Measurements from ENCODE around the gene MOGAT2.

The MOGAT2 gene

DNA sequence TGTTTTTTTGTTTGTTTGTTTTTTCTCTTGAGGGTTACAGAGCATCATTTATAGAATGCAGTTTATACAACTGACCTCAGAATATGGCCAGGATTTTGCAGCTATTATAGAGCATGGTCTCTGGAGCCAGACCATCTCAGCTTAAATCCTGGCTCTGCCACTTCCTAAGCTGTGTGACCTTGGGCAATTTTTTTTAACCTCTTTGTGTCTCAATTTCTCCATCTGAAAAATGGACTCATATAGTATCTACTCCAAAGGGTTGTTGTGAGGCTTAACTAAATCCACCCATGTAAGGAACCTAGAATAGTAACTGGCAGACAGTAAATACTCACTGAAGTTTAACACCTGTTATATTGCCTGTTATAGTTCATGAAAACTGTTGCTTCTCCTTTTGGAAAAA, 42.6 kb downstream of the MOGAT2 start:
- DNase-seq, result no peak

DNA sequence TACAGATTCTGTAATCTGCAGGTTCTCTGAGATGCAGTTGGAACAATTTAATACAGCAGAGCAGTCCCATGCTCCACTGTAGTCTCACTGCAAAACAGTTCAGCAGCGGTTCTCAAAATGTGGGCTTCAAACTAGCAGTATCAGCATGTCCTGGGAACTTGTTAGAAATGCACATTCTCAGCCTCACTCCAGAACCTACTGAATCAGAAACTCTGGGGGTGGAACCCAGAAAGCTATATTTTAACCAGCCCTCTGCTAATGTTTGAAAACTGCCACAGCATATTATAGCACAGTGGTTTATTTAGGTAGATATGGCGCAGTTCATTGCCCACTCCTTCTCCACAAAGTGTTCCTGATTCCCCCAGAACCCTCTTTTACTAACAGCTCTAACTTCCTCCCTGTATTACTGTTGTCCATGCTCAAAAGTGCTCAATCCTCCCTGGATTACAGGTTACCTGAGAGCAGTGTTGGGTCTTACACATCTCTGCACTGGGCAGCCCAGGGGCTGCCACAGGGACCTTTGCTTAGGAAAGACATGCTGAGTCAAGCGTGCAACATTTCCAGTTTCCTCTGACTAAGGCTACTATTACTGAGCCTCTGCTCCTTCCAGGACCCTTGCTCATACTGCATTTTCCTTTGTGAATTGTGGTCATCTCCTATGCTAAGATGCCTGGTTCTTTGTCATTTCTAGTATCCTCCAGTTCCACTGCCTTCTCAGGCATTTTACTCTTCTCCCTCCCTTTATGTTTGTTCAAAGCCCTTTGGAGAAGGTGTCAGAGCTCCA, 43.3 kb downstream of the MOGAT2 start:
- DNase-seq, result no peak

DNA sequence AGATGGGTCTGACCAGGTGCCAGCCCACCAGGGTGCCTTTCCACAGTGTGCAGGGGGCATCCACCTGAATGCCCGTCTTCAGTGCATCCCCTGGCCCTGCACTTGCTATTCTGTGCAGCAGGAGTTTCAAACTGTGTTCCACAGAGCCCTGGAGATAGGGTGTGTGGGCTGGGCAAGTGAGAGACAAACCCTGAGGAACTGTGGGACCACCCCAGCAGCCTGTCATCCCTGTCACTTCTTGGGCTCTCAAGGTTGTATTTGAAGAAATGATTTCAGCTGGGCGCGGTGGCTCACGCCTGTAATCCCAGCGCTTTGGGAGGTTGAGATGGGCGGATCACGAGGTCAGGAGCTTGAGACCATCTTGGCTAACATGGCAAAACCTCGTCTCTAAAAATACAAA, 44.5 kb downstream of the MOGAT2 start:
- DNase-seq, result no peak

DNA sequence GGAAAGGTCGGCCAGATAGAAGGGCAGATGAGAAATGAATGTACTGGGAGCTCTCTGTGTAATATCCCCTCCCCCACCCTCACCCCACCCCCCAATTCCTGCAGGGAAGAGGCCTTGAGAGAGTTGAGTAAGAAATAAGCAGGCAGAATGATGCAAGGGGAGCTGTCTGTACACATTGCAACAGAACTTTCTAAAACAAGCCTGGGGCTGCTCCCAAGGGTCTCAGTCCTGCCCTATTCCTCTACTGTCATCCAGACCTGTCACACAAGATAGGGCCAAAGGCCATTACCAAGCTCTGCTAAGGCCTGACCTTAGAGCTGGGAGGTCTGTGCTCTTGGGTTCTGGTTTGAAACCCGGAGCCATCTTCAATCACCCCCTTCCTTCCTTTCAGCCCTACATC, 45.2 kb downstream of the MOGAT2 start:
- DNase-seq, result no peak

DNA sequence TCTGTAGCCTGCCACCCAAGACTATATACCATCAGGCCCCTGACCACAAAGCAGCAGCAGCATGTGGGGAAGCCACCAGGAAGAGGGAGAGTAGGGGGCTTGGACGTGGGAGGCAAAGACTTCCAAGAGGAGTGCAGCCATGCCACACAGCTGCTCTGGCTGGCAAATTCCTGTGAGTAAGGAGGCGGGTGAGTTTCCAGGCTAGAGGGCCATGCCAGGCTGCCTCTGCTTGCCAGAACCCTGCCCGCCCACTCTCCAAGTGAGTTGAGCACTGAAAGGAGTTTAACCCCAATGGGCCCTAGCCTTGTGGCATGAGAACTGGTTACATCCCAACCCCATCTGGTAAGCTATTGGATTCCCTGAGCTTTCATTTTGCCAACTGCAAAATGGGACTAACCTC, 46.2 kb downstream of the MOGAT2 start:
- no peak for DNase-seq

DNA sequence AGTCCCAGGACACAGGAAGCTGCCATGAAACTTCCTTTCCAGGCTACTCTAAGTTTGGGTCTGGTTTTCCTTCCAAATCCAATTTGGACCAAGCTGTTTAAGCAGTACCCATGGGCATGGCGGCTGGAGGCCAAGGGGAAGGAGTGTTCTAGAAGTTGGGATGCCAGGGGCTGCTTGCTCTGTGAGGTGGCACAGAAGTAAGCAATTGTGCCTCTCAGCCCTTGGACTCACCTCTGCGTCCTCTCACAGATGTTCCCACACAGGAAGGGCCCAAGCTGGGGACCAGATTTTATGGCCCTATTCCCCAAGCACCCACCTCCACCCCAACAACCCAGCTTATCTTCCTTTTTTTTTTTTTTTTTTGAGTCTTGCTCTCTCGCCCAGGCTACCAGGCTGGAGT, 47.5 kb downstream of the MOGAT2 start:
- no peak for DNase-seq

DNA sequence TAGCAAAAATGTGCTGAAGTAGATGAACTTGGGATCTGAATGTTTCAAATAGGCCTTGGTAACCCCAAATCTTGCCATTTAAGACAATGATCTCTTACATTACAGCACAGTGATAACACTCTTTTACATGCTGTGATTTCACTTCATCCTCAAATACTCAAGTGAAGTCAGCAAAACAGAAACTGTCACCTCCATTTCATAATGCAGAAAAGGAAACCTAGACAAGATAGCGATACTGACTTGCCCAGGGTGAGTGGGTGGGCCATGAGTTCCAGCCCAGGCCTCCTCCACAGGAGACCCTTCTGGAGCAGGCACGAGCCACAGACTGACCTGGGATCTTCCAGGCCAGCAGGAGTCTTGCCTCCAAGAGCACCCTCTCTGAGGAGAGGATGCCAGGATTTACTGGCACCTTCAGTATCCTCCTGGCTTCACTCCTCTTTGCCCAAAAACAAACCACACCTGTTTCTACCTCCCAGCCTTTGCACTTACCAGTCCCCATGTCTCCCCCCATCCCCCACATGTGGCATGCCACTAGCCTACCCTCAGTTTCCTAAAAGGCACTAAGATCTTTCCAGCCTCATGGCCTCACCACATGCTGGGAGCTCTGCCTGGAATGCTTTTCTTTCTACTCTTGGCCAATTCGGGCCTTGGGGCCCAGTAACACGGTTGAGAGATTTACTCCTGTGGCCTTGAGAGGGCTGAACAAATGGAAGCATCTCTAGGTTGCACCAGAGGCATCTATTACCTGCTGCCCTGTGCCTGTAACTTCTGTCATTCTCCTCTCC, 49.0 kb downstream of the MOGAT2 start:
- DNase-seq, result no peak

DNA sequence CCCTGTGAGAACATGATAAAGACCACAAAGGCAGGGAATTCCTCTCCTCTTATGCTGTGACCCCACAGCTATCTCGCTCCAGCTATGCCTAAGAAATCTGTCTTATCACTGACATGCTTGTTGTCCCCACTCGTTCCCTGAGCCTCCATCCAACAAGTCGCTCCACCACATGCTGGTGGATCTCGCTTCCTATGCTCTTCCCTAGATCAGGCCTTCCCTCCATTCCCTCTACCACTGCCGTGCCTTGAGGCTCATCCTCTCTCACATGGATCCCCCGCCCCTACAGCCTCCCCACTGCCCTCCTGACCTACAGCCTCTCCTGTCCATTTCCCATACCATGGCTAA, 49.6 kb downstream of the MOGAT2 start:
- DNase-seq, result no peak

DNA sequence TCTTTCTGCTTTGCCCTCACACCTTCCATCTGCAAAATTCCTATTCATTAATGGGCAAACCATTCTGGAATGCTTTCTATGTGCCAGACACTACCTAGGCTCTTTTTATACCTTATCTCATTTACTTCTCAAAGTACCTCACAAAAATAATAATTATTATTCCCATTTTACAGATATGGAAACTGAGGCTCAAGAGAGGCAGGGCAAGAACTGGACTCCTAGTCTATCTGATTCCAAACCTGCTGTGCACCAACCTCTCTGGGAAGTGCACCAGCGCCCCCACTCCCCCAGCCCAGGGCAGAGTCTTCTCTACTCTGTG, 50.1 kb downstream of the MOGAT2 start:
- DNase-seq, result no peak

DNA sequence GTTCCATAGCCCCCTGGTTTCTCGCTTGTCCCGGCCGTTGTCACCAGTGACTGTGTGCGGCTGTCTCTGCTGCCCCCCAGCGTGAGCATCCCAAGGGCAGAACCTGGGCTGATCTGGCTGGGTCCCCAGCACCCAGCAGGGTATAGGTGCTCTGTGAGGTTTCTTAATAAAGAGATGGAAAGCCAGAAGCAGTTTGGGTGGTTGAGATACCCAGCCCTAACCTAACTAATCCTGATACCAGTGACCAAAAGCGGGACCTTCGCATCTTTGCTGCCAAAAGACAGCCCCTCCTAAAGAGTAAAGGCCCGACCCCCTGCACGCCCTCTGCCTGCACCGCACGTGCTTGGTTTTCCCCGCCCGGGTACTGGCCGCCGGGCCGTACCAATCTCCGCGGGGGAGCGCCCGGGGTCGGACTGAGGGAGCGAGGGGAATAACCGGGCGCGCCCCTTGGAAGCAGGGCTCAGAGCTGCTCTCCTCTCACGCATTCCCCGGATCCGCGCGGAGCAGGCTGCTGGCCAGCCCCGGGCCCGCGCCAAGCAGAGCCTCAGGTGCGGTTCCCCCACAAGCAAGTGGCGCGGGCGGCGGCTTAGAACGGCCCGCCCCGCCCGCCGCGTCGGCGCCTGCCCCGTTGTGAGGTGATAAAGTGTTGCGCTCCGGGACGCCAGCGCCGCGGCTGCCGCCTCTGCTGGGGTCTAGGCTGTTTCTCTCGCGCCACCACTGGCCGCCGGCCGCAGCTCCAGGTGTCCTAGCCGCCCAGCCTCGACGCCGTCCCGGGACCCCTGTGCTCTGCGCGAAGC, 50.7 kb downstream of the MOGAT2 start, which contains the start of gene DGAT2:
Gene DGAT2, plus strand, starts transcription at position 667 of the 797 bp plus-strand sequence. CDS start 214 bp downstream, outside the sequence.
- DNase-seq, result no peak

DNA sequence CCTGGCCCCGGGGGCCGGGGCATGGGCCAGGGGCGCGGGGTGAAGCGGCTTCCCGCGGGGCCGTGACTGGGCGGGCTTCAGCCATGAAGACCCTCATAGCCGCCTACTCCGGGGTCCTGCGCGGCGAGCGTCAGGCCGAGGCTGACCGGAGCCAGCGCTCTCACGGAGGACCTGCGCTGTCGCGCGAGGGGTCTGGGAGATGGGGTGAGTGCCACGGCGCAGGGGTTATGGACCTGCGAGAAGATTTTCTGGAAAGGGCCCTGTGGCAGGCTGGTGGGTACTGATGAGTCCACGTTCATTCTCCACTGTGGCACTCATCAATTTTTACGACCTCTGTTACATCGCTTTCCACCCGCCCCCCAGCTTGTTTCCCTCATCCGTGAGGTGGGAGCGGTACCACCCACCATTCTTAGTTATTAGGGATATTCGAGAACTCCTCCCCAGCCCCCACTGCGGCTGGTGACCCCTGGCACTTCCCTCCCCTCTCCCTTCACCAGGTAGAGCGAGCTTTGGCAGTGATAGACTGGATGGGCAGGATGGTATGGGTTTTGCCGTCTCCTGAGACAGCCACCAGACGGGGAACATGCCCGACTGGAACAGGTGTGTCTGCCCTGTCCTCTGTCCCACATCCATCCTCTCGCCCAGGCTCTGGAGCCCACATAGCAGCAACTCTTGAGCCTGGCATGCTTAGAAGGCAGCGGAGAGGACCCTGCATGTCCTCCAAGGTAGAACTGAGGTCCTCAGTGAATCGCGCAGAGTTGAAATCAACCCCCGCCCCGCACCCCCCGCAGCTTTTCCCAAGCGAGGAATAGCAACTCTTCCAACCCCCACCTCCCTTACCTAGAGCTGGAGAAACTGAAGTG, 51.5 kb downstream of the MOGAT2 start:
- DNase-seq, result no peak

DNA sequence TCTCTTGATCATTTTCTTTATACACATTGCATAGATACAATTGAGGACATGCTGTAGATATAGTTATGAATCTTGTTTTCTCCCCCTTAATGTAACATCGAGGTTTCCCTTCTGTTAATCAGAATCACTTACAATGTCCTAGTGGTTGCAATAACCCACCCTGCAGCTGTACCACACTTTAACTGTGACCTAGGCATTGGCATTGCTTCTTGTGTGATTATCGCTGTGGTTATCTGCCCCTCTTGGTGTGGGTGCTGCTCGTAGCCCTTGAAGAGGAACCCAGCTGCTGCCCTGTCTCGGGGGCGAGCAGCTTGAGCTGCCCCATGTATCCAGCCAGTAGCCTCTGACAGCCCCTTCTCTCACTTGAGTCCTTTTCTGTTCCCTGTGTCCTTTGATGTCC, 52.5 kb downstream of the MOGAT2 start:
- no peak for DNase-seq

DNA sequence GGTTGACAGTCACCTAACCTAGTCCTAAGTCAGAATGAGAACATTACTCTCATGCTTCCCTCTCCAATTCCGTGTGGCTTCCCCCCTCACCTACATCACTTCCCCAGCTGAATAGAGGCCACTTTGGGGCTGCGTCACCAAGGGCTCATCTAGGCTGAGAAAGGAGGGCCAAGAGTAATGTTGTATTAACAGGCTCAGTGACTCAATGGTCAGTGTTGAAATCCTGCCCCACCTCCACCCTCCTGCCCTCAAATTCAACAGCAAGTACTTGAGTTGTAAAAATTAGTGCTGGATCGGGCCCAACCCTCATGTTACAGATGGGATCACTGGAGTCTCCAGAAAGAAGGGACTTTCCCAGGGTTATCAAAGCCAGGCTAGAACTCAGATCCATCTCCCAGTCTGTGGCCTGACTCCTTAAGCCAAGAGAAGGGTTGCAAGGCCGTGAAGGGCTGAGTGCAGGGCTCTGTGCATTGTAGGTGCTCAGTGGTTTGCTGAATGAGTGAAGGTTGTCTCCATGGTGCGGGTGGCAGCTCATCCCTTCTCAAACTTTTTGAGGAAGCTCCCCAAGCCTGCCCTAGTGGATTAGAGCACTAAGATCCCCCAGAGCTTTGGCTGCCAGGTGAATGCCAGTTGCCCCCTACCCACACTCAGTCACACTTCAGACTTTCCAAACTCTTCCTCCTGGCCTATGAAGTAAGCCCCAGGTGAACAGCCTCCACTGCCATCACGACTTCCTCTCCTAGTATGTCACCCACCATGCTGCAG, 54.2 kb downstream of the MOGAT2 start:
- no peak for DNase-seq

DNA sequence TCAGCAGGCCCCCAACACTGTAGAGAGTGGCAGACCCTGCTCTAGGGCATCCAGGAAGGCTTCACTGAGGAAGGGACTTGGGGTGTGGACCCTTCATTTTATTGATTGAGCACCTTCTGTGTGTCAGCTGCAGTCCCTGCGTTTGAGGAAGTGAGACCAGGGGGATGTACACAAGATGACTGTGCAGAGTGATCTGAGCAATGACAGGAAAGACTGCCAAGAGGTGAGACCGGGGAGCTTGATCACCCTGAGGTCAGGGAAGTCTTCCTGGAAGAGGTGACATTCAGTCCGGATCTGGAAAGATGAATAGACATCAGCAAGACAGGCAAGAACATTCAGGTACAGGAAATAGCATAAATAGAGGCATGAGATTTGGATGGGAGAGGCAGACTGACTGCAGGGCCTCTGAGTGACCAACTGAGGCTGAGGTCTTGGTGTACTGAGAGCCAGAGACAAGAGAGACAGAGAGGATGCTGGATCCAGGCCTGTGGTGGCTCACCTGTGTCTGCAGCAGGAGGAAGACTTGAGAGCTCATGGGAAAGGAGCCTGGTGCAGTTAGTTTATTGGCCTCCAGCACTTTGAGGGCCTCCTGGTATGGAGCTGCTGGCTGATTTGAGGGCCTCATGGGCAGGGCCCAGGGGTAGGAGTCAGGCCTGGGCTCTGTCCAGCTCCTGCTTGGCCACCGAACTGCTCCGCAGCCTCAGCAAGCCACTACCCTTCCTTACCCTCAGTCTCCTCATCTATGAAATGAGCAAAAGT, 56.1 kb downstream of the MOGAT2 start:
- DNase-seq, result no peak

DNA sequence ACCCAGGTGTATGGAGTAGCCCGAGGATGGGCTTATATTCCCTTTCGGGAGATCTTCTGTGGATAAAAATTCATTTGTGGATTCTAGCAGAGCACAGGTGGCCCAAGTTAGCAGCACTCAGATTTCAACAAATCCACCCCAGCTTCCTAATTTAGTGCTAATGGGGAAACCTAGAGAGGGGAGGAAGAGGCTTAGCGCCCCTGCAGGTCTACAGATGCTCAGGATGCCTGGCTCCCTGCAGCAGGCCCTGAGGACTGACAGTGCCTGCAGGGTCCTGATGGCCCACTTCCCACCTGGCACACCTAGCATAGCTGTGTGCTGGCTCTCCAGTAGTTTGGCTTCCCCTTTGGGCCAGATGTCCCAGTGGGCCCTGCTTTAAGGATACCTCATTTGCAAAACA, 57.4 kb downstream of the MOGAT2 start:
- DNase-seq, result no peak

DNA sequence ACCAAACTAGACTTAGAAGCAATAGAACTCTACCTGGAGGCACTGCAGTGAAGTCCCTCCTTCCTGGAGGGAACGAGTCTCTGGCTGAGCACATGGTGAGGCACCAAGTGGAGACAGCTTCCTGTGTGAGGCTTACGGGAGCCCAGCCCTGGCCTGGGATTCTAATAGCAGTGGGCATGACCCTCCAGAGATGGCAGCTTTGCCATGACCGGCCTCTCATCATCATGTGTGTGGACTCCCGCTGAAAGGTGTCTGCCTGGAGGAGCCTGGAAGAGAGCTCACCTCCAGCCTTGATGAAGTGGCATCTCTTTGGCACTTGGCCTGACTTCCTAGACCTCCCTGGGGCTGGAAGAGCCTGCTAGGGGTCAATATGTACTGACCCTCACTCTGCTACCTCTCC, 58.9 kb downstream of the MOGAT2 start:
- DNase-seq, result no peak

DNA sequence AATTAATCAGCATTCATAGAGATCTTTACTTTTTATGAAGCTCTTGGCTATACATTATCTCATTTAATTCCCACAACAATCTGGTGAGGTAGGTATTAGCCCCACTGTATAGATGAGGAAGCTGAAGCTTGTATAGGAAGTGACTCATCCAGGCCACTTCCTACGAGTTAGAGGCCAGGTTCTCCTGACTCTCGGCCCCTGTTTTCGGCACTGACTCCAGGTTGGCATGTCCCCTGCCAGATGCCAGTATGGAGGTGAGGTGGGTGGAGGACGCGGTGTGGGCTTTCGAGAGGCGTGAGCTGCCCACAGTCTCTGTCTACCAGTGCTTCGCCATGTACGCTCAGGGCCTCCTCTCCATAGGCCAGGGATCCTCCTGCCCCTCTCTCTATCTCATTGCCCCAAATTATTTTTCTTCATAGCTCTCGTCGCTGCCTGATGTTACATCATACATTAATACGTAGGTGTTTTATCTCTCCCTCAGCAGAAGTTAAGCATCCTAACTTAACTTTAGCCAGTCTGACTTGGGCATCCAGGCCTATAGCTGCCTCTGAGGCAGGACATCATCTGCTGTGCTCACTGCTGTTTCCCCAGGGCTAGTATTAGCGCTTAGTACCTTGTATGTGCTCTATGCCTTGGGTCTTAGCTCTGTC, 59.9 kb downstream of the MOGAT2 start:
- DNase-seq, result no peak

DNA sequence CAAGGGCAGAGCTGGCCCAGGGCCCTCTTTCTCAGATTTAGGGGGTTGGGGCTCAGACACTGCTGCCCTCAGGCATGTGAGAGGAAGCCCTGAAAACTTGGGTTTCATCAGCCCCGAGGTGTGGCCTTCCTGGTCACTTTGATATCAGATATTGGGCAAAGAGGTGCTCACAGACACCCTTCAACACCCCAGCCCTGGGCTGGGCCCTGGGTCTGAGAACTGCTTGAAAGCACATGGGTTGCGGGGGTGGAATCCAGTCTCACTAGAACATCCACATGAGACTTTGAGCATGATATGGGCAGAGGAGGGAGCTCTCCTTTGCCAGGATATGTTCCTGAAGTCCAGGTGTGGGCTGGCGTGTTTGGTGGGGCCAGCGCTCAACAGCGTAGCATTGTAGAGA, 61.3 kb downstream of the MOGAT2 start:
- DNase-seq, result no peak

DNA sequence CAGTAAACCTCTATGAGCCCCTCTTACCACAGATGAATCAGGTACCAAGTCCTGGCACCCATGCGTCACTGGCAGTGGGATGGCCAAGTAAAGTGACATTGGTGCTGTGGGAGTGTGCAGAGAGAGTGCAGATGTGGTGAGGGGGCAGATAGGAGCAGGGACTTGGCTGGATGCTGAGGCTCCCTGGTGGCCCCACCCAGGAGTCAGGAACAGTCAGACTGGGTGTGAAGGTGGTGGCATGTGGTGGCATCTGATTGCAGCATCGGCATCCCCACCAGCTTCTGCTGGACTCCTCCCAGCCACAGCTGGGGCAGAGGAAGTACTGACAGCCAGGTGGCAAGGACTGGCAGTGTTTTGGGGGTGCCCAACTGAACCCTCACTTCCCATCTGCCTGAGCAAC, 62.3 kb downstream of the MOGAT2 start:
- no peak for DNase-seq

DNA sequence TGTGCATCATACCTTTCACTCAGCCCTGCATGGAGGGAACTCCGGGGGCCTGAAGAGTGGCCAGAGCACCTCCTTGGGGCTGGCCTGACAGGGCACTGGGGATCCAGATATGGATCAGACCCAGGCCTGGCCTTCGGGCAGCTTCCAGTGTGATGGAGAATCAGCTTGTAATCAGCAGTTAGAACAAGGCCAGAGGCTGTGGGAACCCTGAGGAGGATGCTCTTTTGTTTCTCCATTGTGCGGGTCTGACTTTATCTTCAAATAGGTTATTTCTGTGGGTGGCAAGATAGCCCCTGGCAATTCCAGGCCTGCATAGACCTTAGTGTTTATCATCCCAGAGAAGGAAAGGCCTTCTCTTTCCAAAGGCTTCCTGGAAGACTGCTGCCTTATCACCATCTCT, 63.2 kb downstream of the MOGAT2 start:
- DNase-seq, result no peak

DNA sequence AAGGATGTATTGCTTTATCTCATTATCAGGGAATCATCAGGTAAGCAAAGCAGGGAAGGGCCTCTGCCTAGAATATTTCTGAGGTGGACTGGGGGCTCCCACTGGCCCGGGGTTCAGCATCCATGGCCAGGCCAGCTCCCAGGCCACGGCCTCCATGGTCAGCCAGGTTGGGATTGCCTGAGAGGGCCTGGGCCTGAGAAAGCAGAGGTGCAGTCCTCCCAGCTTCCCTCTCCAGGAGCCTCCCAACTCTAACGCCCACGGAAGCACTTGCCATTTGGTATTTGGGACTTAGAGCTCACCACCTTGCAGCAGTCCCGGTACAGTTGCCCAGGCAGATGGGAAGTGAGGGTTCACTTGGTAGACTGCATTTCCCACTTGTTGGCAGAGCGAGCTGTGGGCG, 63.7 kb downstream of the MOGAT2 start:
- DNase-seq, result no peak

All from amniotic stem cell (primary cell).